Measurements from ENCODE around the gene IFRD2.
"Not testable (repeated sequence)": the region's sequence is repeated elsewhere in the genome, so short reads cannot be mapped to it uniquely, and the experiment has no call there.

The IFRD2 gene

DNA sequence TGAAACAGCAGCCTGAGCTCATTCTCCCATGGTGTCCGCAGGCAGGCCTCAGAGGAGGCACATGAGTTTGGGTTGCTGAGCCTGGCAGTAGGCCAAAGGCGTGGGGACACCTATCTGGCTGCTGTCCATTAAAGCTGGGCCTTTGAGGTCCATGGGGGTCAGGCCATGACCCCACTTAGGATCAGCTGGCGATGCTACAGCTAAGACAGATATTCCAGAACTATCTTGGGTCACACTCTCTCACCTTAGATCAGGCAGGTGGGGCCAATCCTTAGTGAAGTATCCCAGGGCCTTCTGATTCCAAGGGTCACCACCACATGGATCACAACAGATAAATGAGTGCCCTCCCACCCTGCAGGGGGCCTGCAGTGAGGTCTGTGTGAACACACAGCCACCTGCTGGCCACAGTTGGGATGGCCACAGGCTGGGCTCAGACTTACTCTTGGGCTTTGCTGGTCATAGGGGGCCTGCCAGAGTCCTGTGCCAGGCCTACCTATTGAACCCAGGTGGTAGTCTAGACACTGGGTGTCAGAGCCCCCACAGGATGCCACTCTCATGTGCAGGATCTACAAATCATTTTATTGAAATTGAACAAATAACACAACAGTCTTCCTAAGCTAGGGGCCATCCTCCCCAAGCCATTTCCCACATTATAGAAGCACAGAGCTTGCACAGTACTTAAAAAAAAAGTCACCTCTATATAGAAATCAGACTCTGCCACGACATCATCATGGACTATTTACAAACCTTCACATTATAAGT lies 32.3 kb upstream of the IFRD2 start:
- peak; percentile 68 to 76 for DNase-seq

DNA sequence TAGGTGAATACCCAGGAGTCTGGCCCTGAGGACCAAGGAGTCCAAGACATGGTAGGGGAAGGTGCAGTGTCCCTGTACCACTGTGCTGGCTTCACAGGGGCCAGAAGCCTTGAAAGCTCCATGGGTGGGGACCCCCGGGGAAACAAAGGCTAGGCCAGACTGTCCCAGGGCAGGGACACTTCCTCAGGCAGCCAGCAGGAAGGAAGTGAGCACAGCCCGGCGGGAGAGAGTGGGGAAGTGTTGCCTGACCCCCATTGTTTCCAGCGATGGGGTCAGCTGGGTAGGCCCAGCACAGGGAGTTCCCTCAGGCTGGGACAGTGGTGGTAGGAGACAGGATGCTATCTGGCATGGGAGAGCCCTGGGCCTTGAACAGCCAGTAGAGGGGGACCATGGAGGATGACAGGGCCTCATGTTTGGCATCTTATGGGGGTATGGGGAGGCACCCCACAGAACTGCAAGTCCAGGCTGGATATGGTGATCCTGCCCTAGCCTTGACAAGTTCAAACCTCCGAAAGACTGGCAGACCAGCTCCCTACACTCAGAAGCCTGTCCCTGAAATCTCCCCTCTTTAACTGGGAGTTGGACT lies 31.5 kb upstream of the IFRD2 start:
- DNase-seq = no peak

DNA sequence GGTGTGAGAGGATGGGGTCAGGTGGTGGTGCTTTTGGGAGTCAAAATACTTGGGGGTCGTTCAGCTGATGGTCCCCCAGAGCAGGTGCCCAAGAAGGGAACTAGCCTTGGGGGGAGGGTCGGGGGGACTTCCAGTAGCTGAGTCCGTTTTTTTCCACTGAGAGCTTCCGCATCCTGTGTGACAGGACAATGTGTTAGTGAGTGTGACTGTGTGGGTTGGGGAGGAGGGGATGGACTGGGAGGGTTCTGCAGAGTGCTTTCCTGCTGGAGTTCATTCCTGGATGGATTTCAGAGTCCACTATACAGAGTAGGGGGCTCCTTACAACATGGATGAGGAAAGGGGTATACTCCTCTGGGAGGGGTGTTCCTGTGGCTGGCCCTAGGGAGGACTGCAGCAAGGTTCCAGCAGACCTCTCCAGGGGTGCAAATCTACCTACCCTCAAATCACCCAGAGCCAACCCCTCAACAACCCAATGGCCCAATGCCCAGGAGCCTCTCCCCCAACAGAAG lies 30.9 kb upstream of the IFRD2 start:
- no peak for DNase-seq

DNA sequence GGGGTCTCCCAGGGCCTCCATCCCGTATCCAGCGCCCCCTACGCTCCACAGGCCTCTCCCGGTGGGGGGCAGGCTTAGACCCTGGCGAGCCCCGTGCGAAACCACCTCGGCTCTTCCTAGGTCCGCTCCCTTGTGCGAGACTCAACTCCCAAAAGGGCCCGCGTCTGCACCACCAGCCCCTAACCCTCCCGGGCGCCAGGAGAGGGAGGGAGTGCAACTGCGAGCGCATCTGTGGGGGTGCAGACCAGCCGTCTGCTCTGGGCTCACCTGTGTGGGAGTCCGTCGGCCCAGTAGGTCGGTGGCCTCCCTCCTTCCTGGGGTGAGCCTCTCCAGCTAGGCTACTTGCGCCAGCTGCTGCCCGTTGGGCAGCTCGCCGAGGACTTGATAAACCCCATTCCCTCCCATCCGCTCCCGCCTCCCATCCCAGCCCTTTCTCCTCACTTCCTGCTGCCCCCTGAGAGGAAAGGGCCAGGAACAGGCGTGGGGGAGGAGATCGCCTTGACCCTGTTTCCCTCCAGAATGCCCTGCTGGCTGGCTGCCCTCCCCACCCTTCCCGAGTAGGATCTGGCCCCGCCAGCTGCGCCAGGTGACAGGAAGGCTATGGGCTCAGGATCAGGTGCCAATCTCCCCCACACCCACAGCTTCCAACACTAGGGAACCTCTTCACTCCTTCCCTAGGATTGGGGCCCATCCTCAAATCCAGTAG lies 30.3 kb upstream of the IFRD2 start, which contains the start of gene HYAL2:
TSS of gene HYAL2 (minus strand) at position 360 of the 706 bp plus-strand sequence. CDS start 2,256 bp downstream, outside the sequence.
- no peak for DNase-seq

DNA sequence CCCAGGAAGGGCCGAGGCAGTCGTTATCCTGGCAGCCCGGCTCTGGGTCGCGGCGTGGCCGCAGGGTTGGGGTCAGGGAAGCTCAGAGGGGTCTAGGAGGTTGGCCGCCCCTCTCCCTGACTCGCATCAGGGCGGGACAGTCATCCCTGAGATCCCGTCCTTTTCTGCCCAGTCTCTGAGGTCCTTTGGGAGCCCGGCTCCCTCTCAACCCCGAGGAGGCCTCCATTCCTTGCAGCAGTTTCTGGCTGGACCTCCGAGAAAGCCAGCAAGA lies 29.8 kb upstream of the IFRD2 start:
- DNase-seq = no peak

DNA sequence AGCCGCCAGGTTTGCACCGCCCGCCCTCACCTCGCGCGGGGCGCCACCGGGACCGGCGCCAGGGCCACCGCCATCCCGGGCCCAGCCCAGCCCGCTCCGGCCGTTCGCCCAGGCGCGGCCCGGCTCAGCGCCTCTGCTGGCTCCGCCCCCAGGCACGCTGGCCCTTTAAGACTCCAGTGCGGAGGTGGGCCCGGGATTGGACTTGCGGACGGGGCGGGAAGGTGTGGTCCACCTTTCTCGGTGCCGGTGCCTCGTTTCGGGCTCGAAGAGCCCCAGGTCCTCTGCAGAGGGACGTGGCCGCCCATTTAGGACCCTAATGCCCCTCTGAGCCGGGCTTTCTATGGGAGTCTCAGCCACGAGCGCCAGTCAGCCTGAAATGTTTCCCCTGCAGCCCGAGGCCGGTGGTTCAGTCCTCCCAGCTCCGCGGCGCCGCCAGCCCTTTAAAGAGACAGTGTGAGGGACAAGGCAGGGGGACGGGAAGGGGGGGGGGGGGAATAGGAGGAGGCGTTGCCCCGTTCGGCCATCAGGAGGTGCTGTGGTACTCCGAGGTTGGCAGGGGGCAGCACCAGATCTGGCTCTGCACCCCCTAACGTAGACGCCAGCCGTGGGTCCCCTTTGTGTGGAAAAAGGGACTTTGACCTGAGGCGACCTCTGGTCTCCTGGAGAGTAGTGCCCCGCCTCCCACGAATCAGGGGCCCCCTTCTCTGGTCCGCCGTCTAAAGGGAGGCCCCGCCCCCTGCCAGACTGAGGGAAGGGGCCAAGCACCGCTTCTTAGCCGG lies 29.3 kb upstream of the IFRD2 start:
- DNase-seq = peak; percentile 87 to 88

DNA sequence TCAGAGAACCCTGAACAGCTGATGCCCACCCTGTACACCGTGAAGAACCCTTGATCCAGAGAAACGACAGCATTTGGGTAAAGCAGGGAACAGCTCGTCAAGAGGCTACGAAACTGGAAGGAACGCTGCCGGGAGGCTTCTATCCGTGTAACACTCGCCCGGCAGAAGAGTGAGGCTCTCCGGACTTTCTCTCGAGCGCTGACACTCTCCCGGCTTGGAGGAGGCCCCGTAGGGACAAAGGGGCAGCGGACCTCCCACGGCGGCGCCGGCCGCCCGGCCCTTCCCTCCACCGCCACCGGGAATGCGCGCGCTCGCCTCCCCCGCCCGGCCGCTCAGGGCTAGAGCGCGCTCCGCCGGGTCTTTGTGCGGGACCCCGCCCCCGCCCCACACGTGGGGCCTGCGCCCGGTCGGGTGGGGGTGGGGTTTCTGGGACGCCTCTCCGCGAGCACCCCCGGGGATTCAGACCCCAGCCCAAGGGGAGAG lies 28.7 kb upstream of the IFRD2 start:
- DNase-seq = peak; percentile 68 to 72

DNA sequence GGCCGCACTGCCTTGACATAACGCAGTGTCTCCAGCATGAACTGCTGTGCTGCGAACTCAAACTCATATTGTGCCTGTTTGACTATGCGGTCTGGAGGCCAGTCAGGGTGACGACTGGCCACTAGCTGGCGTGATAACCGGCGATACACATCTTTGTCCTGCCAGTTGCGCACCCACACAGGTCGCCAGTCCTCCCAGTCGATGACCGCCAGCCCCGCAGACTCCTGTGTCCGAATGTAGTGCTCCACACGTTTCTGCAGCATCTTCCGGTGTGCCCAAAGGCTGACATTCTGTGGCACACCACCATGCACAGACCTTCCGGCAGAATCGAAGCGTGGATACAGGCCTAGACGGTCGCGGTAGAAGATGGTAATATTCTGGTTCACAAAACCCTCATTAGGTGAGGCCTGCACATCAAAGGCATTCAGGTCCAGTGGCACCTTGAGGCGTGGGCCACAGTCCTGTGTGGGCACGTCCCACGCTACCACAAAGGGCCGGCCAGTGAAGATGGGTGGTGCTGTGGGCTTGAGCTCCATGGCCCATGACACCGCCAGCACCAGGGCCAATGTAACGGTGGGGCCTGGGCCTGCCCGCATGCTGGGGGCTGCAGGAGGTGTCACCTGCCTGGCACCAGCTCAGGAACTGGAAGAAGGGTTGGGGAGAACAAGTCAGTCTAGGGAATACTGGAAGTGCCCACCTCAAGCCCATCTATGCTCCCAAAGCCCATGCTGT lies 27.8 kb upstream of the IFRD2 start:
- DNase-seq = no peak

DNA sequence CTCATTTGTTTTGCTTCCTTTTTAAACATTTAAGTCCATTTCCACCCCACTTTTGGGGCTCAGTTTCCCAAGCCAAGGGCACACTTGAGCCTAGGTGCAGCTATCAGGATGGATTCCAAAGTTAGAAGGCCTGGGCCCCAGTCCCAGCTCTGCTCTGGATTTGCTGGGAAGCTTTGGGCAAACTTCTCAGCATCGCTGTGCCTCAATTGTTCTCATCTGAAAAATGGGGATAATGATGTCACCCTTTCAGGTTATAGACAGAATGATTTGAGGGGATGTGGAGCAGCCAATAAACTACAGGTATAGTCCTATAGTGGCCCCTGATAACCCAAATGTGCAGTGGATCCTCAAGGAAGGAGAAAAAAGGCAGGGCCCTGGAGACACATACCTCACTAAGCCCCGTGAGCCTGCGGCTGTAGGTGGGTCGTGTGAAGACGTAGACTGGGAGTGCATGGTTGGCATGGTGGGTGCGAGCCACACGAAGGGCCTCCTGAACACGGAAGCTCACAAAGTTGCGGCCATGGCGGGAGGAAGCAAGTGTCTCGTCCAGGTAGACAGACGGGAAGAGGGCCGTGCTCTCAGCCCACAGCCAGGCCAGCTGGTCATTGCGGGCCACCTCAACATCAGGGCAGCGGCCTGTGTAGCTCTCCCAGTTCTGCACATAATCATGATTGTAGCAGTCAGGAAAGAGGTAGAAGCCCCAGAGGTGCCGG lies 27.1 kb upstream of the IFRD2 start:
- DNase-seq = no peak

DNA sequence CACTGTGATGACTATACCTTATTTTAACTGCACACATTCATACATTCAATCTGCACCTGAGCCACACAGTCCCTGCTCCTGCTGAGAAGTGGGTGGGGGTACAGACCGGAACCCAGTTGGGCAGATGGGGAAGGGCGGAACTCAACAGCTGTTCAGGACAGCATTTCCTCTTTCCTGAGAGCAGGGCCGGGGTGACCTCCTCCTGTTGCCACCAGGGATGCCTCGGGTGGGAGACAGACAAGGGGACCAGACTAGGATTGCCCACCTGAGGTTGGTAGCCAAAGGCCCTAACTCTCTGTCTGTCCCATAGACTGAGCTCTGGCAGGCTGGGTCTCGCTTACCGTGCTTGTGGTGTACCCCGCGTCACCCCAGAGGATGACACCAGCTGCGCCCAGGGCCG lies 26.4 kb upstream of the IFRD2 start:
- DNase-seq = no peak

DNA sequence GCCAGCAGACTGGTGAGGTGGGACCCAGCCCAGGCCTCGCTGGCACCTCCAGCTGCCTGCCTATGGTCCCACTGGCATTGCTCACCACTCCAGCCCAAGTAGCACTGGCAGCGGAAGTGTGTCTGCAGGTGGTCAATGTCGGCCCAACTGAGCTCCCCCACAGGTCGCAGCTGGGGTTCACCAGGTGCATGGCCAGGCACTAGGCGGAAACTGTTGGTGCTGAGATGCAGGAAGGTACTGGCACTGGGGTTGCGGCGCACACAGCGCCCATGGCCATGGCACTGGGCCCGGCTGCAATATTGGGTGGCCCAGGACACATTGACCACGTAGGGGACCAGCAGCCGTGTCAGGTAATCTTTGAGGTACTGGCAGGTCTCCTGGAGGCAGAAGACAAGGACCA lies 25.9 kb upstream of the IFRD2 start:
- no peak for DNase-seq

DNA sequence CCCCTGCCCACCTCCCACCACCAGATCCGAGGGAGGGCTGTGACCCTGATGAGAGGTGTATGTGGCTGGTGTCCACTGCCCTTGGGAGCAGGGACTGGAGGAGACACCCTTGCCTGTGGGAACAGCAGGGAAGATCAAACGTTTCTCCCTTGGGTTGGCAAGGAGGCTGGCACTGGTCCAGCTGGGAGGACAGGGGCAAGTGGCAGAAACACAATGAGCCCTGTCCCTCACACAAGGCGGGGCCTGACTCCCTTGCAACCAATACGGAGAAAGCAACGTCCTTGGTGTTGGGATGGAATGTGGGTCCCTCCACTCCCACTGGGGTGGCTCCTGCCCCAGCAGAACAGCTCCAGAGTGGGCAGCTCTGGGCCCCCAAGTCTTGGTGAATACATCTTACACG lies 25.1 kb upstream of the IFRD2 start:
- no peak for DNase-seq

DNA sequence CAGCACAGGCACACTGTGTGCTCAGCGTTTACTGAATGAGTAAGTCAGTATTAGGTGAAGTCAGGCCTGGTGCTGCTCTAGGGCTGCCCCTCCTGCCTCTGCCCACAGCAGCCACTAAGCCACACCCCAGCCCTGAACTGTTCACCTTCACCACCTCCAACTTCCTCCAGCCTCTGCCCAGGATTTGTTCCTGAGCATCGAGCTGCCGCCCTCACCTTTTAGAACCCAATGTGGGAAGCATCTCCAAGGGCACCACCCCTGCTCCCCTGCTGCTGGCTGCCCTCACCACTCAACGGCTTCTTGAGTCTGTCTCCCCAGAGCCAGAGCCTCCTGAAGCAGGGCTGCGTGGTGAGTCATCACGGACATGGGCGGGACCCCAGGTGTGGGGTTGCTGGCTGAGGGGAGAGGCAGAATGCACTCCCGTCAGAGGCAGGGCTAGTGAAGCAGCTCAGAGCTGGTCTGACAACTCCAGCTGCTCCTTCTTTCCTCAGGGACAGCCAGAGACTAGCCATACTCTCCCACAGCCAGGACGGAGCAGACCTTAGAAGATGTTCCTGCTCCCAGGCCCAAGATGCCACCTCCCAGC lies 24.5 kb upstream of the IFRD2 start:
- DNase-seq = peak; percentile 57 to 62

DNA sequence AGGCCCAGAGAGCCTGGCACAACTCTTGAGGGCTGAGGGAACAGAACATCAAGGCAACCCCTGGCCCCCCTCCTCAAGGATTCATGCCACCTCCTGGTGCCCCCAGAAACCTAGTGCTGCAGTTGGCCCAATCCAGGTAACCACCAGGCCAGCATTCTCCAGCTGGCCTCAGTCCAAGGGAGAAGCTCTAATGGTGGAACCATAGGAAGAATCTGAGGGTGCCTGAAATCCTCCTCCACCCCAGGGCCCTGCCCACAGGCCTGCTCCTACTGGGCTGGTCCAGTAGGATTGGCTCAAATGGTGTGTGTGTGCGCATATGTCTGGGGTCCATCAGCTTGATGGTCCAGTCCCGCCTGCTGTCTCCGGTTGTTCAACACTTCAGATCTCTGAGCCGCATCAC lies 22.6 kb upstream of the IFRD2 start:
- no peak for DNase-seq

DNA sequence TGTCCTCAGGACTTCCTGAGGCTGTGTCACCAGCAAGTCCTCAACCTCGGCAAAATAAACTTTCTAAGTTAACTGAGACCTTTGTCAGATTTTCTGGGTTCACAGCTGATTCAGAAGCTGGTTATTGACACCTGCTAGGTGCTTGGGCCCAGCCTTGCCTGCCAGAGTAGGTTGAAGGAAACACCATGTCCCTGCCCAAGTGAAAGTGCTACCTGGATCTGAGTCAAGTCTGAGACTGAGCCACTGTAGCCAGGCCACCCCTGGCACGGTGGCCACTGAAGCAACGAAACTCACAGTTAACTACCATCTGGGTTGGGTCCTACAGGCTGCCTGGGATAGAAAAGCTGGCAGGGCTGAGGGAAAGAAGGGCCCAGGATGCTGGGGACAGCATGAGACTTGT lies 22.1 kb upstream of the IFRD2 start:
- no peak for DNase-seq

DNA sequence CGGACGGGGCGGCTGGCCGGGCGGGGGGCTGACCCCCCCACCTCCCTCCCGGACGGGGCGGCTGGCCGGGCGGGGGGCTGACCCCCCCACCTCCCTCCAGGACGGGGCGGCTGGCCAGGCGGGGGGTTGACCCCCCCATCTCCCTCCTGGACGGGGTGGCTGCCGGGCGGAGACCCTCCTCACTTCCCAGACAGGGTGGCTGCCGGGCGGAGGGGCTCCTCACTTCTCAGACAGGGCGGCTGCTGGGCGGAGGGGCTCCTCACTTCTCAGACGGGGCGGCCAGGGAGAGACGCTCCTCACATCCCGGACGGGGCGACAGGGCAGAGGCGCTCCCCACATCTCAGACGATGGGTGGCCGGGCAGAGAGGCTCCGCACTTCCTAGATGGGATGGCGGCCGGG lies 19.8 kb upstream of the IFRD2 start:
- DNase-seq = not testable (repeated sequence)

DNA sequence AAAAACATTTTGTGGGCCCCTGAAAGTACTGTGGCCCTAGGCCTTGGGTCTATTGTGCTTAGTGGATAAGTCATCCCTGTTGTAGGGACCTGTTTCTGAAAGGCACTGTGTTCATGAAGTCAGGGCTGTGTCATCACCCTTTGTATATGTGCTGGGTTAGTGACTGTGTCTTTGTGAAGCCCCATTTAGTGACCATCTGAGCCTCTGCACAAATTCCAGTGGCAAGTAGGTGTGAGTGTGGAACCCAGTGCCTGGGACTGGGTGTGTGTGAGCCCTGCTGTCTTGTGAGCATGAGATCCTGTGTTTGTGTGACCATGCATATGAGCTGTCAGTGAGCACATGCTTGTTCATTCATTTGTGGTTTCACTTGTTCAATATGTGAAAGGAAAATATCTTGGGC lies 12.4 kb upstream of the IFRD2 start:
- DNase-seq = no peak

DNA sequence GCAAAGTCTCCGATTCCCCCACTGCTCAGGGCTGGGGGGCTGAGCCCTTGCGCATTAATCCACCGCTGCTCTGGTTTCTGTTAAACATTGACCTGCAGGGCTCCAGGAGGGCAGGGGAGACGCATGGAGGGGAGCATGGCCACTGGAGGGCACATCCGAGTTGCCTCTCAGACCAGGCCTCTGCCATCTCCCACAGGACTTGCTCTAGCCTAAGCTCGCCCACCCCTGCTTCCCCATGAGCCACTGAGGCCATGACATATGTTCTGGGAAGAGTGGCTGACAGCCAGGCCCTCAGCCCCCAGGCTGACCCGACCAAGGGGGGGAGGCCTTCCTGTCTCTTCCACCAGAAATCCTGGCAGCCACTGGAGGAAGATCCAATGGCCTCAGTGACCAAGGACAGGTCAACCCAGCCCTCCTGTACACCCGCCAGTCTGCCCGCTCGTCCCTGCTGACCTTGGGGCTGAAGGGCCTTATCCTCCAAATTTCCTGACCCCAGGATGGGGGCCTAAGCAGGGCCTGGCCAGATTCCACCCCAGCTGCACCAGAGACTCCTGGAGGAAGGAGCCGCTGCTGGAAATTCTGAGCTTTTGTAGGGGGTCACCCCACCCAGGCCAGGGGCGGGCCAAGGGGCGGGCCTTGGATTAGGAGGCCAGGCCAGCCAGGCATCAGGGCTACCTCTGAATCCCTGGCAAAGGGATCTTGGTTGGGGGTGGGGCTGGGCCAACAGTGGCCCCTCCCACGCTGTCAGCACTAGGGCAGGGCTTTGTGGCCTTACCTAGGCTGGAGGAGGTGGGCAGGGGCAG lies 11.0 kb upstream of the IFRD2 start, which contains the start of gene HYAL1:
TSS of gene HYAL1 (minus strand) at position 562 of the 803 bp plus-strand sequence. CDS start 618 bp downstream, outside the sequence.
- DNase-seq = no peak

DNA sequence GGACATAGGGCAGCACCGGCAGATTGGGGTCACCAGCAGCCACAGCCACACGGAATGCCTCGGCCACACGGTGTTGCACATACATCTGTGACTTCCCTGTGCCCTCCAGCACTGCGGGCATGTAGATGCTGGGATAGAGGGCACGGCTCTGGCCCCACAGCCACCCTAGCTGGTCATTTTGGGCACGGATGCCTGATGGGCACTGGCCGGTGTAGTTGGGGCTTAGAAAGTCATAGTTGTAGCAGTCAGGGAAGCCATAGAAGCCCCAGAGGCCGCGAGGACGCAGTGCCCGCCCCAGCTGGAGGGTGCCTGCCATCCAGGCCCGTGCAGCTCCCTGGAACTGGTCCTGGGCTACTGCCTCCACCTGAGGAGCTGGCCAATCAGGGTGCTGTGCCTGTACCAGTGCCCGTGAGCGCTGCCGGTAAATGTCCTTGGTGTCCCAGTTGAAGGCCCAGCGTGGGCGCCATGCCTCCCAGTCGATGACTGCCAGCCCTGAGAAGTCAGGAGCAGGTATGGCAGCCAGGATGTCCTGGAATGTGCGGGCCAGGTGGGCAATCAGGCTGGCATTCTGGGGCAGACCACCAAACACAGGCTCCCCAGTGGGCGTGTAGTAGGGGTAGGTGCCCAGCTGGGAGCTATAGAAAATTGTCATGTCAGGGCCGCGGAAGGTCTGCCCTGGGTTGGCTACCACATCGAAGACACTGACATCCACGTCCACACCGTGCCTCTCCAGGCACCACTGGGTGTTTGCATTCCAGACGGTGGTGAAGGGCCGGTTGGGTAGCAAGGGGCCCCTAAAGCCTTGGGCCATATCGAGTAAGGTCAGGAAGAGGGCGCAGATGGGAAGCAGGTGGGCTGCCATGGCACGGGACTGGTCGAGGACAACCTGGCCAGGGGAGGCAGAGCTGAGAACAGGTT lies 10.1 kb upstream of the IFRD2 start:
- no peak for DNase-seq
